Tibial nerve (tissue), 4 donors: ENCODE results near the gene CMIP. TPM values are rescaled to one million over a fixed set of nuclear protein-coding genes. Genes with fewer than 3 reads are reported as not detected.

Experiments
- DNase-seq, 2 donors: peaks; one replicate each; pipeline ENCODE4 v3.0.0-alpha.2; 2019; ENCODE audit warnings: low spot score in 2 of 2
- H3K27ac ChIP-seq, 4 donors: fragments of 200-600 bp; sonication (generic) in 3 of 4; one replicate each; pipeline ENCODE4 v1.5.1; 2017 to 2019; ENCODE audit warnings: mild to moderate bottlenecking in 1 of 4
- H3K27me3 ChIP-seq, 2 donors: fragments of 200-600 bp; sonication (generic) in 1 of 2; one replicate each; pipeline versions ENCODE4 v1.5.1 to v1.6.0; 2017 to 2019
- H3K36me3 ChIP-seq, 3 donors: fragments of 200-600 bp; sonication (generic); one replicate each; pipeline ENCODE4 v1.5.1; 2018 to 2019
- H3K4me1 ChIP-seq, 4 donors: fragments of 200-600 bp; sonication (generic) in 3 of 4; one replicate each; pipeline ENCODE4 v1.5.1; 2017 to 2019
- H3K4me3 ChIP-seq, 4 donors: fragments of 200-600 bp; sonication (generic) in 3 of 4; one replicate each; pipeline ENCODE4 v1.5.1; 2017 to 2019; ENCODE audit warnings: mild to moderate bottlenecking in 1 of 4, moderate library complexity in 1 of 4
- H3K9me3 ChIP-seq, 4 donors: fragments of 200-600 bp; sonication (generic) in 3 of 4; one replicate each; pipeline ENCODE4 v1.5.1; 2017 to 2019
- EP300 ChIP-seq, 2 donors: sonication (generic); formaldehyde crosslinking; IDR thresholded peaks; one replicate each; pipeline ENCODE4 v1.6.1; 2017; ENCODE audit warnings: antibody characterized with exemption in 2 of 2, mild to moderate bottlenecking in 1 of 2
- POLR2A ChIP-seq, 2 donors: fragments of 450-650 bp; IDR thresholded peaks; one replicate each; pipeline ENCODE4 v1.6.1; 2017; ENCODE audit warnings: antibody characterized with exemption in 2 of 2, mild to moderate bottlenecking in 2 of 2, moderate library complexity in 2 of 2
- WGBS, 2 donors: methylation state at CpG; one replicate each; pipeline ENCODE4 v1.1.5; 2018; 5-methylcytosine and 5-hydroxymethylcytosine counted together
- total RNA-seq, 4 donors: library from RNA; depleted of rRNA; stranded (reverse); fragments of >200 nt; gene quantifications; one replicate each; pipeline ENCODE4 v1.1.0, GENCODE V29; 2016
- TF ChIP-seq, protein P1 (sequence below), 5 experiments: fragments of 200-600 bp in 3 of 5; fragments of 450-650 bp in 2 of 5; sonication (generic) in 3 of 5; IDR thresholded peaks; one replicate each; pipeline ENCODE4 v1.5.1; 2016 to 2019; ENCODE audit warnings: antibody characterized with exemption in 5 of 5, mild to moderate bottlenecking in 3 of 5, moderate library complexity in 2 of 5

Gene CMIP
- total RNA-seq, 4 donors from 2014 or later, result 28.2 to 48.8 (median 31.8) TPM

DNA sequence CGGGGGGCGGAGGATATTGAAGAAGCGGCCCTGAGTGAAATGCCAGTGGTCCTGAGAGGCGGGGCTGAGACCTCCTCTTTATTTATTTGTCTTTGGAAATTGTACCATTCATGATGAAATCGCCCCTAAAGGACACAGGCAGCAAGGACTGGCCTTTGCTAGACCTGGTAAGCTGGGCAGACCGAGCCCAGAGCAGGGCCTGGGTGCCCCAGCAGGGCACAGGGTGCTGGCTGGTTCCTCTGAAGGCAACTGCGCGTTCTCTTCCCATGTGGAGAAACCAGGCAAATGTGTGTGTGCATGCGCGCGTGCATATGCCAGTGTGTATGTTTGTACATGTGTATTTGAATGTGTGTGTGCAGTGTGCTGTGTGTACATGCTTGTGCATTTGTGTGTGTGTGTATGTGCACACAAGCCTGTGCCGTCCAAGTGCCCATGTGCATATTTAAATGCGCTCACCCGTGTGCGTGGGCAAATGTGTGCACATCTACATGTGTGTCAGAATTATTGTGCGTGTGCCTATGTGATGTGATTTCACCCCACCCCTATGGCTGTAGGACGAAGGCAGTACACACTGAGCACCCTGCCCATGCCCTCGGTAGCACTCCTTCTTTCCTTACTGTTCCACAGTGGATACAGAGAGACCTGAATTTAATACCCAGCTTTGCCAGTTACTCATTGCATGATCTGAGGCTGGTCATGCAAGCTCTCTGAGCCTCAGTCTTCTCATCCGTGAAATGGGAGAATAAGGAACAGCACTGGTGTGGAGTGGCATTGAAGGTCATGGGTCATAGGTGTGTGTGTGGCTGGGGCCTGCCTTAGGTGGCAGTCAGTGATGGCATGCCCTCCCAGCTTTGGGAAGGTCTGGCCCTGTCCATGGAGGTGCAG lies 105.2 kb downstream of the CMIP start:
- Histone ChIP-seq H3K4me3 (no peak overlapping the region), H3K4me1 (peaks cover 0 to 22% (median 10%) of the 10 kb centered on the region in 4 donors), H3K36me3 (no peaks in the 10 kb centered on the region), H3K27ac (no peak overlapping the region), H3K27me3 (no peaks in the 10 kb centered on the region), H3K9me3 (no peaks in the 10 kb centered on the region)
- WGBS, 2 donors, result 94 to 95% methylated on average over 19 of the region's 19 CpGs
- no peak for DNase-seq
- no peak for TF ChIP-seq POLR2A (IDR thresholded peaks at IDR 0.05)
- TF ChIP-seq, protein P1, sequence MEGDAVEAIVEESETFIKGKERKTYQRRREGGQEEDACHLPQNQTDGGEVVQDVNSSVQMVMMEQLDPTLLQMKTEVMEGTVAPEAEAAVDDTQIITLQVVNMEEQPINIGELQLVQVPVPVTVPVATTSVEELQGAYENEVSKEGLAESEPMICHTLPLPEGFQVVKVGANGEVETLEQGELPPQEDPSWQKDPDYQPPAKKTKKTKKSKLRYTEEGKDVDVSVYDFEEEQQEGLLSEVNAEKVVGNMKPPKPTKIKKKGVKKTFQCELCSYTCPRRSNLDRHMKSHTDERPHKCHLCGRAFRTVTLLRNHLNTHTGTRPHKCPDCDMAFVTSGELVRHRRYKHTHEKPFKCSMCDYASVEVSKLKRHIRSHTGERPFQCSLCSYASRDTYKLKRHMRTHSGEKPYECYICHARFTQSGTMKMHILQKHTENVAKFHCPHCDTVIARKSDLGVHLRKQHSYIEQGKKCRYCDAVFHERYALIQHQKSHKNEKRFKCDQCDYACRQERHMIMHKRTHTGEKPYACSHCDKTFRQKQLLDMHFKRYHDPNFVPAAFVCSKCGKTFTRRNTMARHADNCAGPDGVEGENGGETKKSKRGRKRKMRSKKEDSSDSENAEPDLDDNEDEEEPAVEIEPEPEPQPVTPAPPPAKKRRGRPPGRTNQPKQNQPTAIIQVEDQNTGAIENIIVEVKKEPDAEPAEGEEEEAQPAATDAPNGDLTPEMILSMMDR (IDR thresholded peaks at IDR 0.05), result no peak
- TF ChIP-seq EP300 (IDR thresholded peaks at IDR 0.05), result no peak

DNA sequence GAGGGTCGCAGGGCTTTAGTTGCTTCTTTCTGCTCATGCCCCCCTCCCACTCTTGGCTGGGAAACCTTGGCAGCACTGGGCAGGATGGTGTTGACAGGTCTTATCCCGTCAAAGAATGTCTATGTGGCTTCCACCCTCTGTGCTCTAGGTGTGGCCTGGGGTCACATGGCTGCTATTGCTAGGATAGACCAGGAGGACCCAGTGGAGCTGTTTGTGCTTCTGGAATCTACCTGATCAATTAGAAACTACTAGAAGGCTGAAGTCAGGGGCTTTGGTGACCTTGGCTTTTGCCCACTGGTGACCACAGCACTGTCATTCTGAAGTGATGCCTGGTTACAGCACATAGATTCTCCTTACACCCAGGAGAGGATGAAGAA lies 105.8 kb downstream of the CMIP start:
- H3K4me3 ChIP-seq, result no peak overlapping the region
- no peaks in the 10 kb centered on the region for H3K9me3 ChIP-seq
- TF ChIP-seq, protein P1 (IDR thresholded peaks at IDR 0.05), result no peak
- TF ChIP-seq EP300 (IDR thresholded peaks at IDR 0.05) (no peak), POLR2A (IDR thresholded peaks at IDR 0.05) (no peak)
- no peak for DNase-seq
- H3K36me3 ChIP-seq, result no peaks in the 10 kb centered on the region
- H3K27me3 ChIP-seq, result no peaks in the 10 kb centered on the region
- 87 to 91% methylated on average over 2 of the region's 2 CpGs for WGBS, 2 donors
- H3K27ac ChIP-seq, result no peak overlapping the region
- peaks cover 0 to 18% (median 6%) of the 10 kb centered on the region in 4 donors for H3K4me1 ChIP-seq

DNA sequence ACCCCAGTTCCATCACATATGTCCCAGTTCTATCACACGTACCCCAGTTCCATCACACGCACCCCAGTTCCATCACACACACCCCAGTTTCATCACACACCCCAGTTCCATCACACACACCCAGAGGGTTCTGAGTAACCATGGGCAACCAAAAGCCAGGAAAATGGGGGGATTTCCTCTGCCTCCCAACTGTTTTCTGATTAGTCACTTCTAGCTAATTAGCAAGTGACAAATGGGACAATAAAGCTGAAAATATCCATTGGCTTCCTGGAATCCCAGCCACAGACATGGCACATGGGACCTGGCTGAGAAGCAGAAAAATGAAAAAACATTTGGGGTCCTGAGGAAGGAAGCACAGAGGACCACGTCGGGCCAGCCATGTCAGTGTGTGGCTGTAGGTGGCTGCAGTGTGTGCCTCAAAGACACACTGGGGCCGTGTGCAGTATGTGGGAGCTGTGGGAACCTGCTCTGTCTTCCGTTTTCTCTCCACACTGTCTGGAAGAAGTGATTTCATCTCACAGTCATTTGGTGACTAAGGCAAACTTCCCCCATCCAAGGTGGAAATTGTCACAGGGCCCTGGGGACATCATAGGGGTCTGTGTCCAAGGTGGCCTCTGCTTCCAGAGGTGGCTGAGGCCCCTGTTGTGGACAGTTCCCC lies 106.7 kb downstream of the CMIP start:
- no peak for DNase-seq
- no peaks in the 10 kb centered on the region for H3K9me3 ChIP-seq
- H3K4me1 ChIP-seq, result peaks cover 0 to 18% (median 6%) of the 10 kb centered on the region in 4 donors
- no peak for TF ChIP-seq POLR2A (IDR thresholded peaks at IDR 0.05)
- TF ChIP-seq, protein P1 (IDR thresholded peaks at IDR 0.05), result no peak
- no peak for TF ChIP-seq EP300 (IDR thresholded peaks at IDR 0.05)
- no peaks in the 10 kb centered on the region for H3K27me3 ChIP-seq
- H3K4me3 ChIP-seq, result no peak overlapping the region
- H3K36me3 ChIP-seq, result no peaks in the 10 kb centered on the region
- WGBS, 2 donors, result 82% methylated on average over 6 of the region's 6 CpGs
- no peak overlapping the region for H3K27ac ChIP-seq

DNA sequence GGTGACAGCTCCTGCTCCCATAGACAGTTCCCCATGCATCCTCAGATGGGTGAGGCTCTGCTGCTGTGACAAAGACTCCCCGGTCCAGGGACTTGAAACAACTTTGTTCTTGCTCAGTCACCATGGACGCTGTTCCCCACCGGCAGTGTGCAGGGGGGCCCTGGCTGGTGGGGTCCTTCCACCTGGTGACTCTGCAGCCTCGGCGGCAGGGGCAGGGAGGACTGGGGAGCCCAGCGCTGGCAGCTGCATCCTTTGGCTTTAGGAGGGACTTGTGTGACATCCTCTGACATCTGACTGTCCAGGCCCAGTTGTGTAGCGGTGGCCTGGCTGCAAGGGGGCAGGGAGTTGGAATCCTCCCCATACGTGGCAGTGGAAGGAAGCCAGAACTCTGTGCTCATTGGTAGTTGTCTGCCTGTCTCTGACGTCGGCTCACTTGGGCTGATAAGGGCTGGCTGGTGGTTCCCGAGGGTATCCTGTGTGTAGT lies 107.3 kb downstream of the CMIP start:
- 75 to 88% methylated on average over 4 to 11 of the region's 11 CpGs for WGBS, 2 donors
- TF ChIP-seq EP300 (IDR thresholded peaks at IDR 0.05) (no peak), POLR2A (IDR thresholded peaks at IDR 0.05) (no peak)
- TF ChIP-seq, protein P1 (IDR thresholded peaks at IDR 0.05), result no peak
- Histone ChIP-seq H3K27me3 (no peaks in the 10 kb centered on the region), H3K4me1 (peaks cover 0 to 18% (median 6%) of the 10 kb centered on the region in 4 donors), H3K36me3 (no peaks in the 10 kb centered on the region), H3K9me3 (no peaks in the 10 kb centered on the region), H3K27ac (no peak overlapping the region), H3K4me3 (no peak overlapping the region)
- DNase-seq, result no peak

DNA sequence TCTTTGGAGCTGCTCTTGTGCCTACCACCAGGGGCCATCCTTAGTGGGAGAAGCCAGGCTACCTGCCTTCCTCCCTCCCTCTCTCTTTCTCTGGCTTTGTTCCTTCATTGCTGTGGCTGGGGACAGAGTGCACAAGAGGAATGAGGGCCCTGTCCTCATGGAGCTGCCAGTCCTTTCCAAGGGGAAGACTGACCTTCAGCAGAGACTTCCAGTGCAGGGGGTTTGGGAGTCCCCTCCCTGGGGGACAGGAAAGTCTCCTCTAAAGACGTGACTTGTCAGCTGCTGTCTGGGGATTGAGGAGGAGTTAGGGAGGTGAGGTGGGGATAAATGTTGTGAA lies 108.1 kb downstream of the CMIP start:
- Histone ChIP-seq H3K27me3 (no peaks in the 10 kb centered on the region), H3K4me1 (peaks cover 0 to 16% (median 6%) of the 10 kb centered on the region in 4 donors), H3K9me3 (no peaks in the 10 kb centered on the region), H3K4me3 (no peak overlapping the region), H3K36me3 (no peaks in the 10 kb centered on the region), H3K27ac (peak overlapping the region in 1 of 4 donors; percentile 51)
- TF ChIP-seq, protein P1 (IDR thresholded peaks at IDR 0.05), result no peak
- TF ChIP-seq EP300 (IDR thresholded peaks at IDR 0.05) (no peak), POLR2A (IDR thresholded peaks at IDR 0.05) (no peak)
- DNase-seq, result no peak
- 57 to 85% methylated on average over 1 of the region's 1 CpG for WGBS, 2 donors
